ENCODE results near the gene SIRT3.

SIRT3 gene

DNA sequence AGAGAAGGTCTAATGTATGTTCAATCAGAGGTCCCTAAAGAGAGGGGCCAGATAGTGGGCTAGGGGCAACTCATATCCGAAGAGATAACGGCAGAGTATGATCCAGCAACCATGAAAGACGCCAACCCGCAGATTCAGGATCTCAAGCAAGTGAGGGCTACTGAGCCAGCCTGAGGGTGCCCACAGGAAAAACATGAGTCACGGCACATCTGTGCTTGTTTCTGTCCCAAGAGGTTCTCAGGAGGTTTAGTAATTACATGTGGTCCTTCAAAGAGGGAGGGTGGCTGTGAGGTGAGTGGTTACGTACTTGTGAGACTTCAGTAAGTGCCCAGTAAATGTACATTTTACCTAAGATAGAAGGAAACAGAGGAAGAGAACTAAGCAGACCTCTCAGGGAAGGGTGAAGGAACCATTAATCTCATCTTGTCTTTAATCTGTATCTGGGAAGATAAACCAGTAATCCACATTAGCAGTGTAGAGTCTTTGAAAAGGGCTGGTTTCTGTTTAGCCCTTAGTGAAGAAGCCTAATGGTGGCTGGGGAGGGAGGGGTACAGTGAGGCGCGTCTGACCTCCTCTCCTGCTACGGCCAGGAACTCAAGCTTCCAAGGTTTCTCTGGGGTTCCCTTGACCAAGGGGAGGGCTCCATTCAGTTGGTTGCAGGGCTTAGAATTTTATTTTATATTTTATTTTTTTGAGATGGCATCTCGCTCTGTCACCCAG lies 10.2 kb downstream of the SIRT3 start:
- TF ChIP-seq, protein P1, sequence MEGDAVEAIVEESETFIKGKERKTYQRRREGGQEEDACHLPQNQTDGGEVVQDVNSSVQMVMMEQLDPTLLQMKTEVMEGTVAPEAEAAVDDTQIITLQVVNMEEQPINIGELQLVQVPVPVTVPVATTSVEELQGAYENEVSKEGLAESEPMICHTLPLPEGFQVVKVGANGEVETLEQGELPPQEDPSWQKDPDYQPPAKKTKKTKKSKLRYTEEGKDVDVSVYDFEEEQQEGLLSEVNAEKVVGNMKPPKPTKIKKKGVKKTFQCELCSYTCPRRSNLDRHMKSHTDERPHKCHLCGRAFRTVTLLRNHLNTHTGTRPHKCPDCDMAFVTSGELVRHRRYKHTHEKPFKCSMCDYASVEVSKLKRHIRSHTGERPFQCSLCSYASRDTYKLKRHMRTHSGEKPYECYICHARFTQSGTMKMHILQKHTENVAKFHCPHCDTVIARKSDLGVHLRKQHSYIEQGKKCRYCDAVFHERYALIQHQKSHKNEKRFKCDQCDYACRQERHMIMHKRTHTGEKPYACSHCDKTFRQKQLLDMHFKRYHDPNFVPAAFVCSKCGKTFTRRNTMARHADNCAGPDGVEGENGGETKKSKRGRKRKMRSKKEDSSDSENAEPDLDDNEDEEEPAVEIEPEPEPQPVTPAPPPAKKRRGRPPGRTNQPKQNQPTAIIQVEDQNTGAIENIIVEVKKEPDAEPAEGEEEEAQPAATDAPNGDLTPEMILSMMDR (IDR thresholded peaks at IDR 0.05; ENCODE audit: low read depth, low read length): no peak
- no peak overlapping the region for H3K4me3 ChIP-seq (ENCODE audit: low read depth, low read length)
- no peak for DNase-seq
- no peaks in the 10 kb centered on the region for H3K9me3 ChIP-seq
- no peaks in the 10 kb centered on the region for H3K4me1 ChIP-seq
- H3K36me3 ChIP-seq: no peaks in the 10 kb centered on the region
- no peaks in the 10 kb centered on the region for H3K27me3 ChIP-seq

DNA sequence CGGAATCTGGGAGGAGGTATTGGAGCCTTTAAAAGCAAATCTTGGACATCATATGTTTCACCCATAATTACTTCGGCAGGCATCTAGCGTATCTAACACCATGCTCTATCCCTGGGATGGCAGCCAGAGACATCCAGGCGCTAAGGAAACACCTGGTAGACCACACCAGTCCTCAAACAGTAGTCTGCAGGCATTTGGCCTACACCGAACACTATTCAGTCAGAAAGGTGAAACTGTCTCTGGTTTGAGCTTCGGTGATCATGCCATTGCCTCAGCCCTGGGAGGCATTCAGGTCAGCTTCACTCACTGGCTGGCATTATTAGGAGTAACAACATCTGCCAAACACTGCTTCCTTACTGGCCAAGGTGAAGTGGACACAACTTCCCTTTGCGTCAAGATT lies 11.7 kb downstream of the SIRT3 start:
- DNase-seq: no peak
- TF ChIP-seq, protein P1 (IDR thresholded peaks at IDR 0.05; ENCODE audit: low read depth, low read length): no peak
- Histone ChIP-seq H3K4me1 (no peaks in the 10 kb centered on the region), H3K9me3 (no peaks in the 10 kb centered on the region), H3K27me3 (no peaks in the 10 kb centered on the region), H3K4me3 (ENCODE audit: low read depth, low read length) (no peak overlapping the region), H3K36me3 (no peaks in the 10 kb centered on the region)

DNA sequence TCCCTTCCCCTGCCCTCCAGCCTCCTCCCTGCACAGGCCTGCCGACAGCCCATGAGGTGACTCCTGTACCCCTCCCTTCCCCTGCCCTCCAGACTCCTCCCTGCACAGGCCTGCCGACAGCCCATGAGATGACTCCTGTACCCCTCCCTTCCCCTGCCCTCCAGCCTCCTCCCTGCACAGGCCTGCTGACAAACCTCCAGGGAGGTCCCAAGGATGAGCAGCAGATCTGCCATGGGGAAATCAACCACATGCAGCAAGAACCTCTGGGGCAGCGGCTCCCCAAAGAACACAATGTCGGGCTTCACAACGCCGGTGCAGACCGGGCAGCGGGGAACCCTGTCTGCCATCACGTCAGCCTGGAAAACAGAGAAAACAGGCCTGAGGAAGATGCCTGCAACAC lies 12.3 kb downstream of the SIRT3 start:
- no peaks in the 10 kb centered on the region for H3K27me3 ChIP-seq
- TF ChIP-seq, protein P1 (IDR thresholded peaks at IDR 0.05; ENCODE audit: low read depth, low read length): no peak
- H3K36me3 ChIP-seq: no peaks in the 10 kb centered on the region
- no peaks in the 10 kb centered on the region for H3K9me3 ChIP-seq
- no peak for DNase-seq
- no peaks in the 10 kb centered on the region for H3K4me1 ChIP-seq
- H3K4me3 ChIP-seq (ENCODE audit: low read depth, low read length): no peak overlapping the region

DNA sequence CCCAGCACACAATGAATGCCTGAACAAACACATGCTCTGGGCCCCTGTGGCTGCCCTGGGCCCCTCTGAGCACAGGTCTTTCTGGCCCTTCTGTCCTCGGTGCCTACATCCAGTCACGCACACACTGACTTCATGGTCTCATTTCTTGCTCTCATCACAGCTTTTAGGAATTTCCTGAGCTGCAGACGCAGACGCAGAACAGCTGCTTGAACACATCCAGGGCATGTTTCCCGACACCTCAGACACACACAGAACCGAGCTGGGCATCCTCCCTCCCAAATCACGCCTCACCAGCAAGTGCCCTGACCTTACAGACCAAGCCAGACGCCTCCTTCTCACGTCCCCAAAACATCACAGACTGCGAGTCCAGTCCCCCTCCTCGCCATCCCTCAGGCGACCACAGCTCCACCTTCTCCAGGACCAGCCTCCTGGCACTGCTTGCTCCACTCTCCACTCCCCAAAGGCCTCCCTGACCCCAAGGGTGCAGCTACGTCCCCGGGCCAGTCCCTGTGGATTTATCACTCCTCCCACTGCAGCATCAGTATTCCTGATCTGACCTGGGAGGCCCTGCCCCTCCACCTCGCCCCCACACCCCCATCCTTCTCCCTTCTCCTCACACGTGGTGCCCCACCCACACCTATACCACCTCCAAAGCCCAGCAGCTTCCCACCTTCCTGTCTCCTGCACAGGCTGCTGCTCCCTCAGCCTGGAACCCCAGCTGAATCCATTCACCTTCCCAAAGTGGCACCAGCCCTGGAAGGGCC lies 12.9 kb downstream of the SIRT3 start:
- Histone ChIP-seq H3K36me3 (no peaks in the 10 kb centered on the region), H3K4me3 (ENCODE audit: low read depth, low read length) (no peak overlapping the region), H3K27me3 (no peaks in the 10 kb centered on the region), H3K4me1 (no peaks in the 10 kb centered on the region), H3K9me3 (no peaks in the 10 kb centered on the region)
- no peak for DNase-seq
- TF ChIP-seq, protein P1 (IDR thresholded peaks at IDR 0.05; ENCODE audit: low read depth, low read length): no peak

DNA sequence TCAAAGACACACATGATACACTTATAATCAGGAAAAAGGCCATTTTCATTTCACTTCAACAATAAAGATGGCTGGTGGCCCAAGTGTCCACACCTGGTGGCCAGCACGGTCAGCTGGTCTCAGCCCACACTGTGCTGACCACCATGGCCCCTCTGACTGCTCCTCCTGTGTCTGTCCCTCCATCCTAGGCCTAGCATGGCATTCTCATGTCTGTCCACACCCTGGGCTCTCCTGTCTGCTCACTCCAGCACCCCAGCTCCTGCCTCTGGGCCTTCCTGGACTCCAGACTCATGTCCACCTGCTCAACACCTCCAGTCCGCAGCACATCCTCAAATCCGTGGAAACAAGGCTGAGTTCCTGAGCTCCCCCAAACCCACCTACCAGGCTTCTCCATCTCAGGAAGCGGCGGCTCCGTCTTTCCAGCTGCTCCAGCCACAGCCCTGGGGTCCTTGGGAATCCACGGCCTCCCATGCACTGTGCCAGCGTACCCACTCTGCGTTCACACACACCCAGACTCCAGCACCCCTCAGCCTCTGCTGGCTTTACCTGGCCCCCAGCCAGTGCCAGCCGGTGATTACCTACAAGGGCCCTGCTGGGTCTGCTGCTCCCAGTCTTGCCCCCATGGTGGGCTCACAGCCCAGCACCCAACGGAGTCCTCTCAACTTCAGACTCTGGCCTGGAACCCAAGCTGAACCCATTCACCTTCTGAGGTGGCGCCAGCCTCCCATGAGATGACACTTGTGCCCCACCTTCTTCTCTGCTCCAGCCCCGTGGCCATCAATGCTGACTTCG lies 13.9 kb downstream of the SIRT3 start:
- Histone ChIP-seq H3K4me1 (no peaks in the 10 kb centered on the region), H3K27me3 (no peaks in the 10 kb centered on the region), H3K36me3 (no peaks in the 10 kb centered on the region), H3K9me3 (no peaks in the 10 kb centered on the region), H3K4me3 (ENCODE audit: low read depth, low read length) (no peak overlapping the region)
- TF ChIP-seq, protein P1 (IDR thresholded peaks at IDR 0.05; ENCODE audit: low read depth, low read length): no peak
- no peak for DNase-seq

Measured in BE2C (cell line).